ENCODE measurements around the gene TNIP2. TPM values are rescaled to one million over a fixed set of nuclear protein-coding genes. Genes with fewer than 3 reads are reported as not detected.

TNIP2 gene
- total and polyA plus RNA-seq, 2 experiments from 2014 or later: 42.7 to 50.8 TPM

DNA sequence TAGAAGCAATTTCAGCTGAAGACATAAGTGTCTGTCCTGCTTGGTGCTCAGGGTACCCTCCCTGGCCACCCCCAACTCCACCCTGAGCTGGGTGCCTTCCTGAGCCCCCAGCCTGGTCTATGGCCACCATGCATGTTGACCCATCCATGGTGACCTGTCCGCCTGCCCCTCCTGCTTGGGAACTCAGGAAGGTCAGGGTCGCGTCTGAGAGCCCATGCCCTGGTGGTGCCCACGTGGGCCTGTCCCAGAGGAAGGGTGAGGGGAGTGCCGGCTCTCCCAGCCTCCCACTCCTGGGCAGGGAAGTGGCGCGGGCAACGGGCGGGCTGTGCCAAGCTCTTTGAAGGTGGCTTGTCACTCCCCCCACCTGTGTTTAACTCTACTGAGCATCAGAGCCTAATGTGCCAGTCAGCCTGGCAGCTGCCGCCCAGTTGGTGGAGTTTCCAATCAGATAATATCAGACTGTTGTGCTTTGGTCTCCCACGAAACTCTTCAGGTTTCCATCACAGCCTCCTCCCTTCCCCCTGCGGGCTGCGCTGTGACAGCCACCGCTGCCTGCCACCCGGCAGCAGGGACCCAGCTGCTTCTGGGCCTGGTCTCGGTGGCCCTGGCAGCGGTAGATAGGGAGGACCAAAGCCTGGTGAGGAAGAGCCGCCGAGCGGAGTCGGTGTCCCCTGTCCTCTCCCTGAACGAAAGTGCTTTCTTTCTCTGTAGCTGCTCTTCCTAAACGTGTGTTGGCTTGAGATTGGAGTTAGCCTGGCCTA is 41.6 kb upstream of the TNIP2 start:
- Histone ChIP-seq H3K27ac (peak overlapping the region; percentile 62), H3K4me2 (no peak overlapping the region), H3K27me3 (no peaks in the 10 kb centered on the region), H3K9me2 (replicated peaks; ENCODE audit: insufficient read depth) (no peaks in the 10 kb centered on the region), H3K79me2 (peaks cover 37% of the 10 kb centered on the region), H3K9me3 (ENCODE audit: low read depth) (no peaks in the 10 kb centered on the region), H3K4me3 (no peak overlapping the region), H4K20me1 (ENCODE audit: insufficient read depth, poor library complexity, severe bottlenecking) (no peaks in the 10 kb centered on the region), H3K4me1 (ENCODE audit: insufficient read depth) (peaks cover 68% of the 10 kb centered on the region), H2AFZ (no peak overlapping the region), H3K36me3 (replicated peaks; ENCODE audit: insufficient read depth, low read depth) (no peaks in the 10 kb centered on the region)
- DNase-seq (ENCODE audit: low spot score): no peak
- TF ChIP-seq EZH2 (IDR thresholded peaks at IDR 0.05; ENCODE audit: borderline replicate concordance) (no peak), CTCF (IDR thresholded peaks at IDR 0.05; ENCODE audit: poor library complexity) (no peak), EZH2phosphoT487 (IDR thresholded peaks at IDR 0.05; ENCODE audit: low read depth, severe bottlenecking, unreplicated experiment) (no peak)
- WGBS (ENCODE audit: low lambda C conversion rate, missing lambda C conversion rate): 89% methylated on average over 23 of the region's 23 CpGs

DNA sequence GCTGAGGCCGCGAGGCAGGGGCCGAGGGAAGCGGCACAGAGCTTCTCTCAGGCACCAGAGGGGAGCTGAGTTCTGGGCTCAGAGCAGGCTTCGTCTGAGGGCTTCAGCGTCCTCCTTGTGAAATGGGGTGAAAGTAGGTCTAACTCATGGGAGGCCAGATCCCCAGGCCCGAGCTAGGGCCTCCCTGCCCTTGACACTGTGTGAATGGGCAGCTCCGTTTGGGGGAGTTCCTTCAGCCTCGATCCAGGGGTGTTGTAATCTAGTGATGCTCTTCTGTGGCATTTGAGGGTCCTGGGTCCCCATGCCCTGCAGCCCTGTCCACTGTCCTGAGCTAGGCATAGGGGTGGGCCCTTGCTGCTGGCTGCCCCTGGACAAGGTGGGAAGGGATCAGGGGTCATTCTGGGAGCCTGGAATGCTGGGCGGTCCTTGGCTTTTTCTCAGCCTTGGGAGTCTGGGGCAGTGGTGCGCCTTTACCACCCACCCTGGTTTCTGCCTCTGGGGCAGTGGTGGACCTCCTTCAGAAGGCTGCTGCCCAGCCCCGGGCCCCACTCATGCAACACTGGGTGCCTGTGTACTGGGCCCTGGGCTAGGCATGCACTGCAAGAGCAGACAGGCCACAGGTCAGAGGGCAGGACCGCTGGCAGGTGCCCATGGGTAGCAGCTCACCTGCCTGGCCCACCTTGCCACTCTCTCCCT is 40.9 kb upstream of the TNIP2 start:
- peaks cover 67% of the 10 kb centered on the region for H3K4me1 ChIP-seq (ENCODE audit: insufficient read depth)
- H3K9me2 ChIP-seq (replicated peaks; ENCODE audit: insufficient read depth): no peaks in the 10 kb centered on the region
- H2AFZ ChIP-seq: no peak overlapping the region
- peaks cover 33% of the 10 kb centered on the region for H3K79me2 ChIP-seq
- peak overlapping the region; percentile 35 for H3K27ac ChIP-seq
- WGBS (ENCODE audit: low lambda C conversion rate, missing lambda C conversion rate): 87% methylated on average over 13 of the region's 13 CpGs
- H4K20me1 ChIP-seq (ENCODE audit: insufficient read depth, poor library complexity, severe bottlenecking): no peaks in the 10 kb centered on the region
- H3K9me3 ChIP-seq (ENCODE audit: low read depth): no peaks in the 10 kb centered on the region
- no peak overlapping the region for H3K4me3 ChIP-seq
- no peak for TF ChIP-seq EZH2phosphoT487 (IDR thresholded peaks at IDR 0.05; ENCODE audit: low read depth, severe bottlenecking, unreplicated experiment)
- TF ChIP-seq CTCF (IDR thresholded peaks at IDR 0.05; ENCODE audit: poor library complexity): no peak
- TF ChIP-seq EZH2 (IDR thresholded peaks at IDR 0.05; ENCODE audit: borderline replicate concordance): no peak
- DNase-seq (ENCODE audit: low spot score): peak; percentile 2
- peak overlapping the region; percentile 9 for H3K4me2 ChIP-seq
- H3K27me3 ChIP-seq: no peaks in the 10 kb centered on the region
- no peaks in the 10 kb centered on the region for H3K36me3 ChIP-seq (replicated peaks; ENCODE audit: insufficient read depth, low read depth)

- H3K4me3 ChIP-seq: no peak overlapping the region
- H3K79me2 ChIP-seq: peaks cover 33% of the 10 kb centered on the region
- no peaks in the 10 kb centered on the region for H4K20me1 ChIP-seq (ENCODE audit: insufficient read depth, poor library complexity, severe bottlenecking)
- H3K4me2 ChIP-seq: peak overlapping the region; percentile 9
- DNase-seq (ENCODE audit: low spot score): peak; percentile 75
- H3K27ac ChIP-seq: peak overlapping the region; percentile 58
- WGBS (ENCODE audit: low lambda C conversion rate, missing lambda C conversion rate): 79% methylated on average over 27 of the region's 27 CpGs
- no peaks in the 10 kb centered on the region for H3K9me2 ChIP-seq (replicated peaks; ENCODE audit: insufficient read depth)
- H3K27me3 ChIP-seq: no peaks in the 10 kb centered on the region
- H3K9me3 ChIP-seq (ENCODE audit: low read depth): no peaks in the 10 kb centered on the region
- no peak overlapping the region for H2AFZ ChIP-seq
- no peaks in the 10 kb centered on the region for H3K36me3 ChIP-seq (replicated peaks; ENCODE audit: insufficient read depth, low read depth)
- peaks cover 58% of the 10 kb centered on the region for H3K4me1 ChIP-seq (ENCODE audit: insufficient read depth)
- TF ChIP-seq EZH2 (IDR thresholded peaks at IDR 0.05; ENCODE audit: borderline replicate concordance): no peak
- TF ChIP-seq EZH2phosphoT487 (IDR thresholded peaks at IDR 0.05; ENCODE audit: low read depth, severe bottlenecking, unreplicated experiment): no peak
- no peak for TF ChIP-seq CTCF (IDR thresholded peaks at IDR 0.05; ENCODE audit: poor library complexity)
Measured at GRCh38 chr4:2795893-2796848, 40.0 kb upstream of the TNIP2 start.

Data from hepatocyte (in vitro differentiated cells).